ENCODE results near the gene DGKB.

DGKB gene

DNA sequence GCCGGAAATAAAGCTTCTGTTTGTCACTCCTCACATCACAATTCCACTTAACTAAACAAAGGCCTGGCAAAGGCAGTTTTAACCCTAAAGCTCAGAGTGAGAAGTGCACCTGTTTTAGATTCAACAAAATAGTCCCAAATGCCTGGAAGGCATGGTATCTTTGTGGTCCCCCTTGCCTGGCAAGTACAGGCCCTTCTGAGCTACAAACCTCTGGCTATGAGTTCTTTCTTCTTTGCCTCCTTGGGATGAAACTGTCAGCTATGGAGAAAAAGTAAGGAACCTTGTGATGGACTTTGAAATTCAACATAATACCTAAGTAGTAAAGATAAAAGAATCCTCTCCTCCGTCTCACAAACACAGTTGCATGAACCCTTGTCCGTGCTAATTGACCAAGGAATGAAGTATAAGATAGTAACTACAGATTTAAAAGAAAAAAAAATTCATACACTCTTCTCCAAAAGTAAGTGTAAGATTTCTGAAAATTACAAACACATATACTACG lies 668.6 kb downstream of the DGKB start:
- Mint-ChIP-seq H3K4me1 (no peaks in the 10 kb centered on the region), H3K27me3 (no peaks in the 10 kb centered on the region), H3K9me3 (no peaks in the 10 kb centered on the region), H3K36me3 (ENCODE audit: low read depth) (no peaks in the 10 kb centered on the region), H3K4me3 (no peak overlapping the region), H3K27ac (no peak overlapping the region)
- no peak for DNase-seq
- ATAC-seq: no peak

DNA sequence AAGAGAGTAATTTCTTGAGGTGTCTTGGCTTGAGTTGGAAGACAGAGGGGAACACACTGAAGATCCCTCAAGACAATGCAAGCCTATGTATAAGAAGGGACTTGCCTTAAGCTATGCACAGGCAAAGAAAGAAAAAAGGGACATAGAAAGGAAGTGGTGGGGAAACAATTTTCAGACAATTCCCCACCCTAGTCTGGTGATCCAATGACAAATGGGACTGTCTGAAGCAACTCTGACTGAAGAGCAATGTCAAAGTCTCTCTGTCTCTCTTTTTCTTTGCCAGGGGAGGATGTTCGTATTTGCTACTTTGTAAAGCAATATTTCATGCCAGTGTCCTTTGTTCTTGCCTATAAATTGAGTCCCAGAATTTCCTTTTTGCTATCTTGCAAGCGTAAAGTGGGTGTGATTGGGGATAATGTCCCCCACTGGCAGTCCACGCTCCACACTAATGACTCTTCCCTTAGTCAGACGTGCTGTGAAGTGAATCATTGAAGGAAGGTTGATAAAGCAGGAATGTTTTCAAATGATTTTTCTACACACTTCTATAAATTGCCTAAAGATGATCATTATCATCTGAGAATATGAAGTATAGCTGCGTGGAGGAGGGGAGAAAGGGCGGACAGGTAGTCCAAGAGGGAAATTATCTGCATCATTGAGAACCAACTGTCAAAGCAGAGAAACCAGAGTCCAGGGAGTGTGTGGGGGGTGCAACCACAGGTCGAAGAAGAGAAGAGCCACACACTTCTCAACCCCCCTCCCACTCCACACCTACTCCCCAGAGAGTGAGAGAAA lies 669.3 kb downstream of the DGKB start:
- no peaks in the 10 kb centered on the region for H3K27me3 Mint-ChIP-seq
- no peak overlapping the region for H3K4me3 Mint-ChIP-seq
- no peak for ATAC-seq

DNA sequence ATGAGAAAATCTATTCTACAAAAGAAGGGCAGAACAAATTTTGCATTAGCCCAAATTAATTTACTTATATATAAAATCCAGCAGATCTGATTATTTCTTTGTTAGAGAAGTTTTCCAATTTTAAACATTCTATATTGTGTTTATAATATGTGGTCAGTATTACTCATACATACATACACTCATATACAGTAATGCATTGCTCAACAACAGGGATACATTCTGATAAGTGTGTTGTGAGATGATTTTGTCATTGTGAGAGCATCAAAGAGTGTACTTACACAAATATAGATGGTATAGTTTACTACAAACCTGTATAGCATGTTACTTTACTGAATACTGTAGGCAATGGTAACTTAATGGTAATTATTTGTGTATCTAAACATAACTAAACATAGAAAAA lies 673.5 kb downstream of the DGKB start:
- no peak overlapping the region for H3K4me3 Mint-ChIP-seq
- ATAC-seq: no peak
- H3K36me3 Mint-ChIP-seq (ENCODE audit: low read depth): no peaks in the 10 kb centered on the region
- H3K27me3 Mint-ChIP-seq: no peaks in the 10 kb centered on the region
- no peaks in the 10 kb centered on the region for H3K4me1 Mint-ChIP-seq
- H3K9me3 Mint-ChIP-seq: no peaks in the 10 kb centered on the region
- DNase-seq: no peak
- no peak overlapping the region for H3K27ac Mint-ChIP-seq

More for the DNA sequence above, 669.3 kb downstream of the DGKB start:
- no peaks in the 10 kb centered on the region for H3K9me3 Mint-ChIP-seq
- no peak overlapping the region for H3K27ac Mint-ChIP-seq
- DNase-seq: no peak
- no peaks in the 10 kb centered on the region for H3K36me3 Mint-ChIP-seq (ENCODE audit: low read depth)
- no peaks in the 10 kb centered on the region for H3K4me1 Mint-ChIP-seq

- H3K4me3 Mint-ChIP-seq: no peak overlapping the region
- DNase-seq: no peak
- no peaks in the 10 kb centered on the region for H3K9me3 Mint-ChIP-seq
- no peak overlapping the region for H3K27ac Mint-ChIP-seq
- H3K36me3 Mint-ChIP-seq (ENCODE audit: low read depth): no peaks in the 10 kb centered on the region
- H3K27me3 Mint-ChIP-seq: no peaks in the 10 kb centered on the region
- no peaks in the 10 kb centered on the region for H3K4me1 Mint-ChIP-seq
- no peak for ATAC-seq
Observed at GRCh38 chr7:14228341-14228740, 674.2 kb downstream of the DGKB start.

GRCh38 chr7:14226126-14226525 lies 676.4 kb downstream of the DGKB start:
- ATAC-seq (no peak), DNase-seq (no peak)
- Mint-ChIP-seq H3K4me3 (no peak overlapping the region), H3K4me1 (no peaks in the 10 kb centered on the region), H3K9me3 (peaks cover 3% of the 10 kb centered on the region), H3K36me3 (ENCODE audit: low read depth) (no peaks in the 10 kb centered on the region), H3K27ac (no peak overlapping the region), H3K27me3 (no peaks in the 10 kb centered on the region)

GRCh38 chr7:14219125-14219524 lies 683.4 kb downstream of the DGKB start:
- Mint-ChIP-seq H3K36me3 (ENCODE audit: low read depth) (no peaks in the 10 kb centered on the region), H3K4me1 (no peaks in the 10 kb centered on the region), H3K27me3 (no peaks in the 10 kb centered on the region), H3K27ac (no peak overlapping the region), H3K4me3 (no peak overlapping the region), H3K9me3 (peaks cover 3% of the 10 kb centered on the region)
- ATAC-seq: no peak
- DNase-seq: no peak

- Mint-ChIP-seq H3K36me3 (ENCODE audit: low read depth) (no peaks in the 10 kb centered on the region), H3K27ac (no peak overlapping the region), H3K4me3 (no peak overlapping the region), H3K4me1 (no peaks in the 10 kb centered on the region), H3K27me3 (no peaks in the 10 kb centered on the region), H3K9me3 (peaks cover 3% of the 10 kb centered on the region)
- ATAC-seq: no peak
- DNase-seq: no peak
Observed at GRCh38 chr7:14218338-14218737, 684.2 kb downstream of the DGKB start.

- H3K4me1 Mint-ChIP-seq: no peaks in the 10 kb centered on the region
- H3K27me3 Mint-ChIP-seq: no peaks in the 10 kb centered on the region
- H3K36me3 Mint-ChIP-seq (ENCODE audit: low read depth): no peaks in the 10 kb centered on the region
- DNase-seq: no peak
- no peak overlapping the region for H3K27ac Mint-ChIP-seq
- no peaks in the 10 kb centered on the region for H3K9me3 Mint-ChIP-seq
- no peak overlapping the region for H3K4me3 Mint-ChIP-seq
- no peak for ATAC-seq
Observed at GRCh38 chr7:14209896-14210484, 692.6 kb downstream of the DGKB start.

- Mint-ChIP-seq H3K36me3 (ENCODE audit: low read depth) (no peaks in the 10 kb centered on the region), H3K27ac (no peak overlapping the region), H3K9me3 (no peaks in the 10 kb centered on the region)
Observed at GRCh38 chr7:14207711-14208110, 694.8 kb downstream of the DGKB start.

GRCh38 chr7:14207138-14207537 lies 695.4 kb downstream of the DGKB start:
- no peaks in the 10 kb centered on the region for H3K9me3 Mint-ChIP-seq
- no peaks in the 10 kb centered on the region for H3K36me3 Mint-ChIP-seq (ENCODE audit: low read depth)
- H3K4me1 Mint-ChIP-seq: no peaks in the 10 kb centered on the region
- DNase-seq: no peak
- ATAC-seq: no peak
- no peaks in the 10 kb centered on the region for H3K27me3 Mint-ChIP-seq
- no peak overlapping the region for H3K4me3 Mint-ChIP-seq
- H3K27ac Mint-ChIP-seq: no peak overlapping the region

More at GRCh38 chr7:14207711-14208110, 694.8 kb downstream of the DGKB start:
- H3K4me3 Mint-ChIP-seq: no peak overlapping the region
- ATAC-seq: no peak
- DNase-seq: no peak
- no peaks in the 10 kb centered on the region for H3K4me1 Mint-ChIP-seq
- H3K27me3 Mint-ChIP-seq: no peaks in the 10 kb centered on the region

- Mint-ChIP-seq H3K4me1 (no peaks in the 10 kb centered on the region), H3K4me3 (no peak overlapping the region), H3K9me3 (no peaks in the 10 kb centered on the region), H3K27me3 (no peaks in the 10 kb centered on the region), H3K27ac (no peak overlapping the region), H3K36me3 (ENCODE audit: low read depth) (no peaks in the 10 kb centered on the region)
- ATAC-seq (no peak), DNase-seq (no peak)
Observed at GRCh38 chr7:14206121-14206520, 696.4 kb downstream of the DGKB start.

DNA sequence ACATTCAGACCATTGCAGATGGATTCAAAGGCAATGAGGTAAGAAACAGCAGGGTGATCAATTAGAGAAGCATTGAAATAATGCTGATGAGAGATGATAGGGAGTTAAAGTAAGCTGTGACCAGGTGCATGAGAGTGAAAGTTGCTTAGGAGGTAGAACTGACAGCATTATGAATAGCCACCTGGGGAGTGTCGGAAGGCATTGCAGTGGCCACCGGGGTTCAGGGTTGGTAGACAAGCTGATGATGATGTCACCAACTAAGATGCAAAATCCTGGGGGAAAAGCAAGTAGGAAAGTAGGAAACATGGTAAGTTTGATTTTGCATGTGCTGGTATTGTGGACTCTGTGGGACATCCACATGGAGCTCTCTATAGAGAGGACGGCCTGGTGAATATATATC lies 701.2 kb downstream of the DGKB start:
- Mint-ChIP-seq H3K36me3 (ENCODE audit: low read depth) (no peaks in the 10 kb centered on the region), H3K9me3 (no peaks in the 10 kb centered on the region), H3K27ac (no peak overlapping the region), H3K4me1 (no peaks in the 10 kb centered on the region), H3K27me3 (no peaks in the 10 kb centered on the region), H3K4me3 (no peak overlapping the region)
- ATAC-seq: no peak
- no peak for DNase-seq

DNA sequence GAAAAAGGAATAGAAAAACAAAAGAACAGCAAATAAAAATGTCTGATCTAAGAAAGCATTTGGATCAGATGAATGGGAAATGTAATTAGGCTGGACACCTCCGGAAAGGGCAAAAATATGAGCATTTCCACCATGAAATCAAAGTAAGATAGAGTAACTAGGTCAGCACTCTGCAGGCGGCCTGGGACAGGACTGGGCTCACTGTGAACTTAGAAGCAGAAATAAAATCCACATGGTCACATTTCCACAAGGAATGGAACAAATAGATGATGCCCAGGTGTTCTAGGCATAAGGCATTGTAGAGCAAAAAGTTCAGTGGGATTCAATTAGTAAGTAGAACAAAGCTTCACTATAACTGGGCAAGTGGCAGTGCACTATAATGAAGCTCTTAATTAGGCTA lies 703.2 kb downstream of the DGKB start:
- Mint-ChIP-seq H3K9me3 (no peaks in the 10 kb centered on the region), H3K4me1 (no peaks in the 10 kb centered on the region), H3K27me3 (no peaks in the 10 kb centered on the region), H3K36me3 (ENCODE audit: low read depth) (no peaks in the 10 kb centered on the region), H3K4me3 (no peak overlapping the region), H3K27ac (no peak overlapping the region)
- DNase-seq (no peak), ATAC-seq (no peak)

- H3K4me3 Mint-ChIP-seq: no peak overlapping the region
- H3K27ac Mint-ChIP-seq: no peak overlapping the region
- H3K36me3 Mint-ChIP-seq (ENCODE audit: low read depth): no peaks in the 10 kb centered on the region
- no peaks in the 10 kb centered on the region for H3K9me3 Mint-ChIP-seq
- DNase-seq (no peak), ATAC-seq (no peak)
- no peaks in the 10 kb centered on the region for H3K27me3 Mint-ChIP-seq
- H3K4me1 Mint-ChIP-seq: no peaks in the 10 kb centered on the region
Observed at GRCh38 chr7:14197280-14197679, 705.3 kb downstream of the DGKB start.

GRCh38 chr7:14196555-14196954 lies 706.0 kb downstream of the DGKB start:
- Mint-ChIP-seq H3K36me3 (ENCODE audit: low read depth) (no peaks in the 10 kb centered on the region), H3K27ac (no peak overlapping the region), H3K4me1 (no peaks in the 10 kb centered on the region), H3K9me3 (no peaks in the 10 kb centered on the region), H3K27me3 (no peaks in the 10 kb centered on the region), H3K4me3 (no peak overlapping the region)
- ATAC-seq: no peak
- DNase-seq: no peak
